SK-N-SH (cell line): Measurements from ENCODE around the gene PRMT7.

ENCODE experiments used
- CTCF ChIP-seq: fragments of 200-600 bp; sonication (generic); IDR thresholded peaks from 2 replicates; pipeline ENCODE4 v1.6.1; 2017; ENCODE audit warnings: antibody characterized with exemption, mild to moderate bottlenecking, moderate library complexity
- MXI1 ChIP-seq: IDR thresholded peaks from 2 replicates; pipeline ENCODE4 v1.6.1; 2012; ENCODE audit warnings: mild to moderate bottlenecking, low read depth, low read length, improper control_type of control experiment
- RAD21 ChIP-seq: IDR thresholded peaks from 2 replicates; pipeline ENCODE4 v1.6.1; 2012; ENCODE audit warnings: mild to moderate bottlenecking, low read length
- REST ChIP-seq: IDR thresholded peaks from 2 replicates; pipeline ENCODE4 v1.6.1; 2012; ENCODE audit warnings: mild to moderate bottlenecking, low read depth, low read length, moderate library complexity
- SMC3 ChIP-seq: IDR thresholded peaks from 2 replicates; pipeline ENCODE4 v1.6.1; 2012; ENCODE audit warnings: low read depth, low read length, improper control_type of control experiment
- TEAD4 ChIP-seq: IDR thresholded peaks from 2 replicates; pipeline ENCODE4 v1.4.0; 2012; ENCODE audit warnings: mild to moderate bottlenecking, borderline replicate concordance; ENCODE audit not compliant: insufficient read depth

GRCh38 chr16:68371706-68372380 is 61.0 kb downstream of the PRMT7 start:
- TF ChIP-seq MXI1 (no peak), SMC3 (no peak), RAD21 (no peak), REST (no peak), CTCF (no peak), TEAD4 (no peak)
